Activated CD4-positive, CD25-positive, alpha-beta regulatory T cell treated with anti-CD3 and anti-CD28 coated beads, Interleukin-2, amount 50 U/mL, for 24 hours (primary cell): ENCODE measurements around the gene CDK1.

Experiments
- ATAC-seq, 2 donors: fragments of 150-1000 bp; cut with Tn5 transposase; one replicate each; pipeline ENCODE4 v1.10.0; 2021; ENCODE audit warnings: mild to moderate bottlenecking in 1 of 2, moderate library complexity in 1 of 2

CDK1 gene

DNA sequence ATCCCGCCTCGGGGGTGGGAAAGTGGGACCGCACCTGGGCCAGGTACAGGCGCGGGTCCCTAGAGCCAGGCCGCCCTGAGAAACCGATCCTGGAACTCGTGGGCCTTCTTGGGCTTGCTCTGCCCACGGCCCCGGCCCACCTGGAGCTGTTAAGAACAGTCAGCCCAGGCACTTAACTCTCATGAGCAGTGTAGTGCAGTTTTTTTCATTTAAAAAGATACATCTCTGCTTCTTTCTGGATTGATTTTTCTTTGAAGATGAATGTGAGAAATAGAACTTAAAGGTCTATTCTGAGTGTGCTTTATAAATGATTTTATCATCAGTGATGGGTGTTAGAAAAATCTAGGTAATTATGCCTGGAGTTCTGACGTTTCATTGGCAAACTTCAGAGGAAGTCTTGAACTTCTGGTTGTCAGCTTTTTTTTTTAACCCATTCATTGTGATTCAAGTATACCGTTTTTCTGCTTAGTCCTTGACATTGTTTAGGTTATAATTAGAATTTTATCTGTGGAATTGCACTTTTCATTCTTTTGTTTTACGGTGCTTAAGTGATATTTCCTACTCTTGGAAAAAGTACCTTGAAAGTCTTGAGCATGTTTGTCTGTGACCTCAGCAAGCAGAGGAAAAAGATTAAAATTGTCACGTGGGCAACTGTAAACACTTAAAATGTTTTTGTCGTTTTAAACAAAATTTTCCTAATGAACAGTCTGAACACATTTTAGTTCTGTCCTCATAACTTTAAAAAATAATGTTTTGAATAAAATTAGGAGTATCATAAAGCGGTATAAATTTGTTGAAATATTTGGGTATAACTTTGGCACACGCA is 906 bp downstream of the CDK1 start:
- no peak for ATAC-seq

- ATAC-seq: no peak
Measured at GRCh38 chr10:60781661-60782060, 3.4 kb downstream of the CDK1 start.

- ATAC-seq: no peak
Measured at GRCh38 chr10:60784641-60785040, 6.4 kb downstream of the CDK1 start.

- no peak for ATAC-seq
Measured at GRCh38 chr10:60788544-60788943, 10.3 kb downstream of the CDK1 start.

- no peak for ATAC-seq
Measured at GRCh38 chr10:60789340-60789739, 11.1 kb downstream of the CDK1 start.

- no peak for ATAC-seq
Measured at GRCh38 chr10:60794953-60795352, 16.7 kb downstream of the CDK1 start.

DNA sequence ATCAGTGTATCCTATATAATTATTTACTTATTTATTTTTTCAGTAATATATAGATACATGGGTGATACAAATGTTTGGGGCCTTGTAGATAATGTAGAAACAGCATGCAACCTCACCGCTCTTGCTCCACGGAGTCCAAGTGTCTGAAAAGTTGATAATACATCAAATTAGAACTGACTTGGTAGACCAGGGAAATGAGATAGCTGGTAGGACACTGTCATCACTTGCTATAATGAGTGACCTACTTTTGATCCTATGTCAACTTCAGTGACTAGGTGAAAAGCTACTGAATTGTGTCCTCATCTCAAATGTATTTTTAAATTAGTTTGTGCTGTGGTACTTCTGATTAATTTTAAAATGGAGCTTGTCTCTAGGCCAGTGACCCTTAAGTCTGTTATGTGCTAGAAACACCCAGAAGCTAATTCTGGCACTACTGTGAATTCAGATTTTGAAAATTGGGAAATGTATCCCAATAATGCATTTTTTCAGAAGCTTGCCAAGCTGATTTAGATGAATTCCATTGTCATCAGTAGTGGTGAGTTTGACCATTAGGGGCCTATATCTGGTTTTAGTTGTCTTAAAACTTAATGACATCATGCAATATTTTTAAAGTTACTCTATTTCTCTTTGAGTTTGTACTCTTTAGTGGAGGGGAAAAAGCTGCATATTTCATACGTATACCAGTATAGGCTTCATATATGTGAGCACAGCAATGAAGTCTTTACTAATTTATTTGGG is 17.4 kb downstream of the CDK1 start:
- no peak for ATAC-seq

DNA sequence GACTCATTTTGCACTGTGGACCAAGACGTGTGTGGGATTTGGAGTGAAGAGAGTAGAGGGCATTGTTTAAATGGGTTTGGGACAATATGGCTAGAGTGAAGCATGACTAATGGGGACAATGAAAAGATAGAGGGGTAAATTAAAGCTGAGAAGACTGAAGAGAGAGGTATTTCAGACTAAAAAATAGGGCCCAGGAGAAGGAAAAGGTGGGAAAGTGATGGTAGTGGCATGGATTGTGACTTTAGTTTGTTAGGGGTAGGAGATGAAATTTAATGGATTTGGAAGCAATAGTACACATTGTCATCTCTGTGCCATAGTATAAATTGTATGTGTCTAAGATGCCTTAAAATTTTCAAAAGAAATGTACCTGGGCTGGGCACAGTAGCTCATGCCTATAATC is 18.2 kb downstream of the CDK1 start:
- ATAC-seq: no peak

DNA sequence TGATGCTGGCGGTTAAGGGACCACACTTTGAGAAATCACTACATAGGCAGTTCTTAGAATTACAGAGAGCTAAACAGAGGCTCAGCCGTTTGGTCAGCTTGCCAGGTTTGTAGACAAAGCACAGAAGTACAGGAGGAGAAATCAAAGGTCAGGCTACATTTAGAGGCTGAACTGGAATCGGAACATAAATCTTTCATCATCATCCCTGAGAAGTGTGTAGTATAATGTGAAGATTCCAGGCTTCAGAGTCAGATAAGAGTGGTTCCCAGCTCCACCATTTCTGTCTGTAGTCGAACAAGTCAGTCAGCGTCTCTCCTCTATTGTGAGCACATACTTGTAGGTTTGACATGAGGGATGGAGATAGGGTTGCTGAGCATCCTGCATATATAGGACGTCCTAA is 18.9 kb downstream of the CDK1 start:
- no peak for ATAC-seq

- no peak for ATAC-seq
Measured at GRCh38 chr10:60798031-60798430, 19.8 kb downstream of the CDK1 start.

GRCh38 chr10:60798870-60799269 is 20.6 kb downstream of the CDK1 start:
- ATAC-seq: no peak

DNA sequence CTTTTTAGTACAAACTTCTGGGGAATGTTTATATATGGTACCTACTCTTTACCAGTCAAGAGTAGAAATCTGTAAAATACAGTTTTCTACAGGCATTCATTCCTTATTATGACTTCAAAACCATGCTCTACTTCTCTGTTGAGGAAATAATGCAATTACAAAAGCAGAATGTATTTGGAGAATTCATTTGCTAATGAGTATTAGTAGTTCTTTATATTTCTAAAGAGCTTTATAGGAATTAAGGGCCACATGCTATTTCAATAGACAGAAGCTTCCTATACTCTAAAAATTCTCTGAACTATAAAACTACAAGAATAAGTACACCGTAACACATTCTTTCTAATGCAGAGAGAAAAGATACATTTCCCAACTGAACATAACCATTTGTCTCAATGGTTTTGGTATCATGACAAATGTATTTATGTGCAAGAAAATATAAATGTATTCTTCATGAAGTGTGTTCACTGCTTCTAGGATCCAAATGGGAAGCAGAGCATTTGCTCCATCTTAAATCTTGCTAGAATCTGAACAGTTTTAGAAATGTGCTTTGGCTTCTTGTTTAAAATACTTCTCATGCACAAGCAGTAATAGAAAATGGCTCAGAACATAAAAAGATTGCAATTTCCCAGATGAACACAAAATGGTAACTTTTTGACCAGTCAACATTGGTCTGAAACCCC is 21.8 kb downstream of the CDK1 start:
- no peak for ATAC-seq

- no peak for ATAC-seq
Measured at GRCh38 chr10:60800918-60801317, 22.6 kb downstream of the CDK1 start.

GRCh38 chr10:60801522-60801921 is 23.2 kb downstream of the CDK1 start:
- no peak for ATAC-seq

- no peak for ATAC-seq
Measured at GRCh38 chr10:60803433-60803832, 25.2 kb downstream of the CDK1 start.

- ATAC-seq: no peak
Measured at GRCh38 chr10:60803865-60804264, 25.6 kb downstream of the CDK1 start.

DNA sequence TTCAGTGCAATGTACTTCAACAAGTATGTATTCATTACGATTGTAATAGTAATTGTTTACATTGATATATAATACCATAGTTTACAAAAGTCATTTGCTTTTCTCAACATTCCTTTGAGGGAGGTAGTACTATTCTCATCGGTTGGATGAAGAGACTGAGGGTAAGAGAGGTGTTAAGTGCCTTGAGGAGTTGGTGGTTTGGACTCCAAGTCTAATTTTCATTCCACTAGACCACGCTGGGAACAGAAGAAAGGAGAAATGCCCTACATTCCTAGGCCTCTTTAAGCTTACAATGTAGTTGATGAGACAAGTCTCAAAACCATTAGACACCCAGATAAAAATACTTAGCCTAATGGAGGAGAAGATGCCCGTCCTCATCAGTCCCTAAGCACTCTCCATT is 28.6 kb downstream of the CDK1 start:
- no peak for ATAC-seq

DNA sequence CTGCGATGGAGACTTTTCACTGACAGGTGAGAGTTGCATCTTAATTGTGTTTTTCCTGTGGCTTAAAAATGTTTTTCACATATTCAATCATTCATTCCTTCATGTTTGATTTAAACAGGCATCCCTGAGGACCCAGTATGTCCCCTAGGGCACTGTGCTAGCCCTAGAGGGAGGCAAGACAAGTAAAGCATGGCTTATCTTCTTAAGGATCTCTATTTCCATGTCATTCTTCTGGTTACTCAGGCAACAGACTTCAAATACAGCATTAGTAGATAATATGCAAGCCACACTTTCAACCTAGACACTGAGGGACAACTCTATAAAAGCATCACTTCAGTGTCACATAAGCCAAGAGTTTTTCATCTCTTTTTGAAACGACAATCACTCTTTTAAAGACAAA is 29.2 kb downstream of the CDK1 start:
- no peak for ATAC-seq

DNA sequence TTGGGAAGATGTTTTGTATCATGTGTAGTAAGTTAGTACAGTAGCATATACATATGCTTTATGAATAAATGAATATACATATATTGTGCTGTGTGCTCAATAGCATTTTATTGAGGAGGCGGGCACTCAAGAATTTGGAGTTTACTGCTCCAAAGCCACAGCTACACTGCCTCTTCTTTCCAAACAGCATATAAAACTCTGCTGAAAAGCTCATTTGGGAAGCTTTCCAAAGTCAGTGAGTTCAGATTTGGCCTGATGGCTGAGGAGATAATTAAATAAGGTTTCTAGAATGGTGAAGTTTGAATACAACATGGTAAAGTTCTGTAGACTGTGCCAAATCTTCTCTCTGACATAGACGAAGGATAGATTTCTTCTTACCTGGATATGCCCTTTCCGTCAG is 29.8 kb downstream of the CDK1 start:
- ATAC-seq: no peak

DNA sequence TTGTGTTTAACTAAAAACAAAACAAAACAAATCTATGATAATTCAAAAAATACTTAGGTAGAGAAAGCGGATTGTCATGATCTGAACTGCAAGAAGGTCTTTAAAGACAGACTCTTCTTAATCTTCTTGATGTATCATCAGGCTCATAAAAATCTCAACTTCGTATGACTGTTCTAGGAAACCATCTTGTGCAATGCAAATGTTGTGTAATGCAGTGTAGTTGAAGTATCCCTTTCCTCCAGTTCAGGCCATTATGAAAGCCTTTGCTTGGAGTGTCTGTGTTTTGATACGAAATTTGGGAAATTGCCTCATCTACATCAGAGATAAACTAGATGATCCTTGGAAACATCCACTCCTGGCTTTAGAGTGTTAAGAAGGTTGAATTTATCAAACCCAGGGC is 30.9 kb downstream of the CDK1 start:
- ATAC-seq: no peak

DNA sequence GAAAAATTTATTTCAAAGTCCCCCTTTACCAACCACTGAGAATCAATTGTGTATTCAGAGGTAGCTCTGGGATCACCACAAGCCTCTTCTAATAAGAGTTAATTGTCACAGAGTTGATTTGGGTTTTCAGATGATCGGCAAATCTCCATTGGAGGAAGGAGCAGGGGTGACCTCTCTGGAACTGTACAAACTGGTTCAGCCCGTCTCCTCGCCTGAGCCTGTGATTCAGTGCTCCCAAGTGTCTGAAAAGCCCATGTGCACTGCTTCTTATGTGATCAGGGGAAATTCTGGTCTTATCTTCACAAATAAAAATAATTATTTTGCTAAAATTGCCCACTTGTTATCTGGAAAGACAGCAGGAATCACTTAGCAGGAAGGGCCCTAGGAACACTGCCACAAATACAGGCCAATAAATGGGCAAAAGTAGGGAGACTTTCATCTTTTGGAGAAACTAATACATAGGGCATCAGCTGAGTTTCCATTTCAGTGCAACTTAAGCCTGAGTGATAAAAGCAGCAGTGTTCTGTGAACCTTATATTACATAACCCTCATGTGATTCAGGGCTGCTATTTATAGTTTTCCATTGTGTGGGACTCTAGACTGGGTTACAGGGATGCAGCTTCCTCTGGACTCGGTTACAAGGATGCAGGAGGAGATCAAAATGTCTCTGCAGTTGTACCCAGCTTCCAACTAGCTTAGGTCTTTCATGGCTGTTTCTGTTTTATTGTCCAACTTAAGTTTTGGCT is 32.3 kb downstream of the CDK1 start:
- ATAC-seq: no peak

DNA sequence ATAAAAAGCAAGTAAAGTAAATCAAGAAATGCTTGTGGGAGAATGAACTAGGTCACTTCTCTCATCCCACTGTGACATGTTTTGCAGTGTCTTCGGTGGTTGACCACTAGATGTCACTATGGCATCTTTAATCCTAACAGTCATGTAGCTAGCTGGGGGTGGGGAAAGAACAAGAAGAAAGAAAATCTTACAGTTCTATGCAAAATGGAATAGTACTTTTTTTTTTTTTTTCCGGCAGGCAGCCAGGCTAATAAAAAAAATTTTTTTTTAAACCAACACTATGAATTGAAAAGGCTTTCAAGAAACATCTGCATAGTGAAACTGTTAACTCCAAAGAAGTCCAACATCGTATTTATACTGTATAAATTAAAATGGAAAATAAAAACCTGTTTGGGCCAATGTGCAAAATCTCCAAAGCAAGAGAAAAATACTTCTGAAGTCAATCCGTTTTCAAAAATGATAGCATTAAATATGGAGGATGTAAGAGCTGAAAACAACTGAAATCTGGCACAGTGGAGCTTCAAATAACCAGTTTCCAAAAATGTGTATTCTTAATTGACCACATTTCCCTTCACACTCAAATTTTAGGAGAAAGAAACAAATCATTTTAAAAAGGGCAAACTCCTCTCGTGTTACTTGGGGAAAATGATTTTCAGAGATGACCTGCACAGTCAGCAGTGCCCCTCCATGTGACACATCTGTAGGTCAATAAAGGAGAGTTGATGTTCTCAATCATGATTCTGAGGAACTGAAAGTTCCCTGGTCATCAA is 38.5 kb downstream of the CDK1 start:
- ATAC-seq: peak; percentile 61 to 74
